K562 (cell line): Measurements from ENCODE around the gene TMEM88. TPM values are rescaled to one million over a fixed set of nuclear protein-coding genes. Genes with fewer than 3 reads are reported as not detected.

Experiments used
- E2F1 ChIP-seq: sonication (generic); formaldehyde crosslinking; IDR thresholded peaks from 2 replicates; pipeline ENCODE4 v1.8.1; 2023; ENCODE audit warnings: mild to moderate bottlenecking, missing genetic modification reagents, moderate library complexity
- E2F3 ChIP-seq: fragments of 250-450 bp; sonication (Bioruptor Pico); IDR thresholded peaks from 2 replicates; pipeline ENCODE4 v1.4.0; 2020; ENCODE audit warnings: mild to moderate bottlenecking
- GABPB1 ChIP-seq: sonication (generic); formaldehyde crosslinking; IDR thresholded peaks from 2 replicates; pipeline ENCODE4 v1.8.0; 2022; ENCODE audit warnings: mild to moderate bottlenecking, missing genetic modification reagents
- KLF13 ChIP-seq: fragments of 450-650 bp; IDR thresholded peaks from 2 replicates; pipeline ENCODE4 v1.6.1; 2016; ENCODE audit warnings: missing genetic modification characterization, low read depth, mild to moderate bottlenecking, missing compliant biosample characterization, moderate library complexity, borderline replicate concordance
- L3MBTL2 ChIP-seq: fragments of 450-650 bp; IDR thresholded peaks from 2 replicates; pipeline ENCODE4 v1.6.1; 2016; ENCODE audit warnings: mild to moderate bottlenecking, moderate library complexity
- MYC ChIP-seq, 2 experiments: fragments of 250-450 bp in 1 of 2; sonication (Bioruptor Pico) in 1 of 2; IDR thresholded peaks; 2 replicates each; pipeline versions ENCODE4 v1.5.1 to v1.6.1; 2012 to 2021; ENCODE audit warnings: low read depth in 2 of 2, borderline replicate concordance in 1 of 2, improper control_type of control experiment in 1 of 2, low read length in 1 of 2, mild to moderate bottlenecking in 1 of 2, moderate library complexity in 1 of 2
- PCBP2 ChIP-seq: fragments of 200-400 bp; formaldehyde crosslinking; IDR thresholded peaks from 2 replicates; pipeline ENCODE4 v1.6.1; 2018; ENCODE audit warnings: low read length, low read depth, mild to moderate bottlenecking, moderate library complexity; ENCODE audit not compliant: poor library complexity, severe bottlenecking
- RBM39 ChIP-seq: fragments of 200-400 bp; formaldehyde crosslinking; optimal IDR thresholded peaks from 2 replicates; pipeline ENCODE3; 2018; ENCODE audit warnings: low read depth, low read length
- THRA ChIP-seq: fragments of 450-650 bp; IDR thresholded peaks from 2 replicates; pipeline ENCODE4 v1.6.1; 2017; ENCODE audit warnings: mild to moderate bottlenecking, moderate library complexity
- ZNF282 ChIP-seq: sonication (generic); formaldehyde crosslinking; IDR thresholded peaks from 2 replicates; pipeline ENCODE4 v1.8.1; 2023; ENCODE audit warnings: missing genetic modification reagents
- polyA plus RNA-seq, 8 experiments: library from polyadenylated mRNA; depleted of rRNA in 4 of 8; stranded (reverse) in 5 of 8; unstranded in 3 of 8; fragments of >200 nt; fragmentation: Nextera tagmentation in 2 of 8; fragmentation: Illumina TruSeq in 1 of 8; extraction: Ambion mirVana in 2 of 8; extraction: Trizol in 1 of 8; gene quantifications; 2 replicates each; pipeline versions ENCODE4 v1.2.1 to v1.2.3, GENCODE V29; 2011 to 2014; ENCODE audit warnings: inconsistent platforms in 1 of 8, missing spikeins in 1 of 8
- total RNA-seq, 7 experiments: library from RNA; depleted of rRNA in 6 of 7; stranded (reverse); fragments of >200 nt in 6 of 7; fragmentation: Illumina TruSeq in 2 of 7; extraction: Trizol in 2 of 7; gene quantifications; 2 replicates each; pipeline versions ENCODE4 v1.2.1 to v1.2.3, GENCODE V29; 2011 to 2021; ENCODE audit warnings: low replicate concordance in 1 of 7
- TF ChIP-seq, protein P1 (sequence below), 2 experiments: fragments of 450-650 bp; formaldehyde crosslinking in 1 of 2; IDR thresholded peaks; 2 replicates each; pipeline versions ENCODE4 v1.4.0 to v1.6.1; 2014 to 2020; ENCODE audit warnings: mild to moderate bottlenecking in 2 of 2, borderline replicate concordance in 1 of 2, low read depth in 1 of 2
- TF ChIP-seq, protein P2 (sequence below): fragments of 450-650 bp; IDR thresholded peaks from 2 replicates; pipeline ENCODE4 v1.6.1; 2016; ENCODE audit warnings: borderline replicate concordance

The TMEM88 gene
- total and polyA plus RNA-seq, 9 of the 15 experiments (the other 6 are each of a cell fraction or from before 2014, with no cell fraction given) = 0.10 to 1.4 (median 0.36) TPM; not detected in 3

DNA sequence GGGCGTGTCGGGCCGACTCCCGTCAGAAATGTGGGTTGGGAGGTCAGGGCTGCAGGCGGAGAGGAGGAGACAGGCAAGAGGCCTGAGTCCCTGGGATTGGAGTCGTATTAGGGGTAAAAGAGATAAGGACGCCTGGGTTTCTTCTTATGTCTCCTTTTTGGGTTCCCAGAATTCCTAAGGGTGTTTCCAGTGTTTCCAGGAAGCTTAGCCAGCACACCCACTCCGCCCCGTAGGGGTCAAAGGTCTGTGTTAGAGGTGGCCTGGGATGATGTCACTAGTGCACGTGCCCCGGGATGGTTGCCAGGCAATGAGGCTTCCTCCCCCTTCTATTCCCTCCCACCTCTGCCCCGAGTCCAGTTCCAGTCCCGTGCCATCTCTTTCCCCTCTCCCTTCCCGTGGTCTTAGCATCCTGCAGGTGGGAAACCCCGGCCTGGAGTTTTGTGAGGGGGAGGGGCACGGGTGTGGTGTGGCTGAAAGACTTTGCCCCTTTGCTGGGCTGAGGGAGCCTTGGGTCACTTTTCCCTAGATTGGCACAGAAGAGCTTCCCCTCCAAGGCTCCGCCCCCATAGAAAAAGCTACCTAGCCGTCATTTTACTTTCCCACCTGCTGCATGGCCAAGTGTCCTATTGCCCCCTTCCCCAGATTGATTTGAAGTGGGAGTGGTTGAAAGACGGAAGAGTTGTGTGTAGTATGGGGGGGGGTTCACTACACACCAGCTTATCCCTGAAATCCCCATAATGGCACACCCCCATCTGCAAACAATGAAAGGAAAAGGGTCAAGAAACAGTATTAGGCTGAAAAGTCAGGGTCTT, 18.1 kb upstream of the TMEM88 start (continued):
- TF ChIP-seq GABPB1 = peak; percentile 55; the same call in 1 of the 2 replicates
- TF ChIP-seq THRA = no peak
- no peak for TF ChIP-seq PCBP2
- TF ChIP-seq, protein P1, sequence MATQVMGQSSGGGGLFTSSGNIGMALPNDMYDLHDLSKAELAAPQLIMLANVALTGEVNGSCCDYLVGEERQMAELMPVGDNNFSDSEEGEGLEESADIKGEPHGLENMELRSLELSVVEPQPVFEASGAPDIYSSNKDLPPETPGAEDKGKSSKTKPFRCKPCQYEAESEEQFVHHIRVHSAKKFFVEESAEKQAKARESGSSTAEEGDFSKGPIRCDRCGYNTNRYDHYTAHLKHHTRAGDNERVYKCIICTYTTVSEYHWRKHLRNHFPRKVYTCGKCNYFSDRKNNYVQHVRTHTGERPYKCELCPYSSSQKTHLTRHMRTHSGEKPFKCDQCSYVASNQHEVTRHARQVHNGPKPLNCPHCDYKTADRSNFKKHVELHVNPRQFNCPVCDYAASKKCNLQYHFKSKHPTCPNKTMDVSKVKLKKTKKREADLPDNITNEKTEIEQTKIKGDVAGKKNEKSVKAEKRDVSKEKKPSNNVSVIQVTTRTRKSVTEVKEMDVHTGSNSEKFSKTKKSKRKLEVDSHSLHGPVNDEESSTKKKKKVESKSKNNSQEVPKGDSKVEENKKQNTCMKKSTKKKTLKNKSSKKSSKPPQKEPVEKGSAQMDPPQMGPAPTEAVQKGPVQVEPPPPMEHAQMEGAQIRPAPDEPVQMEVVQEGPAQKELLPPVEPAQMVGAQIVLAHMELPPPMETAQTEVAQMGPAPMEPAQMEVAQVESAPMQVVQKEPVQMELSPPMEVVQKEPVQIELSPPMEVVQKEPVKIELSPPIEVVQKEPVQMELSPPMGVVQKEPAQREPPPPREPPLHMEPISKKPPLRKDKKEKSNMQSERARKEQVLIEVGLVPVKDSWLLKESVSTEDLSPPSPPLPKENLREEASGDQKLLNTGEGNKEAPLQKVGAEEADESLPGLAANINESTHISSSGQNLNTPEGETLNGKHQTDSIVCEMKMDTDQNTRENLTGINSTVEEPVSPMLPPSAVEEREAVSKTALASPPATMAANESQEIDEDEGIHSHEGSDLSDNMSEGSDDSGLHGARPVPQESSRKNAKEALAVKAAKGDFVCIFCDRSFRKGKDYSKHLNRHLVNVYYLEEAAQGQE (IDR thresholded peaks at IDR 0.05; ENCODE audit: borderline replicate concordance) = peak; percentile 17; the same call in 1 of the 2 replicates
- TF ChIP-seq, protein P1 (CRISPR knock-in tag; IDR thresholded peaks at IDR 0.05; ENCODE audit: low read depth) = no peak
- TF ChIP-seq ZNF282 (CRISPR knock-in tag) = no peak
- peak; percentile 51 for TF ChIP-seq RBM39
- peak; percentile 90 for TF ChIP-seq MYC (IDR thresholded peaks at IDR 0.05; ENCODE audit: low read depth, low read length)
- TF ChIP-seq MYC (CRISPR knock-in tag; IDR thresholded peaks at IDR 0.05; ENCODE audit: borderline replicate concordance, low read depth) = no peak
- no peak for TF ChIP-seq E2F1 (CRISPR knock-in tag)
- TF ChIP-seq L3MBTL2 = peak; percentile 53
- TF ChIP-seq E2F3 (CRISPR knock-in tag) = no peak
- TF ChIP-seq, protein P2, sequence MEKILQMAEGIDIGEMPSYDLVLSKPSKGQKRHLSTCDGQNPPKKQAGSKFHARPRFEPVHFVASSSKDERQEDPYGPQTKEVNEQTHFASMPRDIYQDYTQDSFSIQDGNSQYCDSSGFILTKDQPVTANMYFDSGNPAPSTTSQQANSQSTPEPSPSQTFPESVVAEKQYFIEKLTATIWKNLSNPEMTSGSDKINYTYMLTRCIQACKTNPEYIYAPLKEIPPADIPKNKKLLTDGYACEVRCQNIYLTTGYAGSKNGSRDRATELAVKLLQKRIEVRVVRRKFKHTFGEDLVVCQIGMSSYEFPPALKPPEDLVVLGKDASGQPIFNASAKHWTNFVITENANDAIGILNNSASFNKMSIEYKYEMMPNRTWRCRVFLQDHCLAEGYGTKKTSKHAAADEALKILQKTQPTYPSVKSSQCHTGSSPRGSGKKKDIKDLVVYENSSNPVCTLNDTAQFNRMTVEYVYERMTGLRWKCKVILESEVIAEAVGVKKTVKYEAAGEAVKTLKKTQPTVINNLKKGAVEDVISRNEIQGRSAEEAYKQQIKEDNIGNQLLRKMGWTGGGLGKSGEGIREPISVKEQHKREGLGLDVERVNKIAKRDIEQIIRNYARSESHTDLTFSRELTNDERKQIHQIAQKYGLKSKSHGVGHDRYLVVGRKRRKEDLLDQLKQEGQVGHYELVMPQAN = peak; percentile 16; the same call in 1 of the 2 replicates
- TF ChIP-seq KLF13 (tag) = peak; percentile 84
